Stimulated activated memory B cell treated with anti-CD40 and anti-IgM and Interleukin-4, amounts not matched to agents 10 μg/mL and 1 μg/mL and 100 μg/mL, for 72 hours (primary cell): ENCODE measurements around the gene DCTD.

Experiments used
- ATAC-seq: fragments of 150-1000 bp; cut with Tn5 transposase; 2 replicates; pipeline ENCODE4 v1.10.0; 2021
- H3K27ac Mint-ChIP-seq: one replicate; pipeline ENCODE4 v1.8.0; 2022; ENCODE audit warnings: mild to moderate bottlenecking, mixed read lengths
- H3K27me3 Mint-ChIP-seq: one replicate; pipeline ENCODE4 v1.8.0; 2022; ENCODE audit warnings: mixed read lengths
- H3K36me3 Mint-ChIP-seq: one replicate; pipeline ENCODE4 v1.8.0; 2022; ENCODE audit warnings: mixed read lengths
- H3K4me1 Mint-ChIP-seq: one replicate; pipeline ENCODE4 v1.8.0; 2022; ENCODE audit warnings: mixed read lengths
- H3K4me3 Mint-ChIP-seq: one replicate; pipeline ENCODE4 v1.8.0; 2022; ENCODE audit warnings: mild to moderate bottlenecking, moderate library complexity, mixed read lengths
- H3K9me3 Mint-ChIP-seq: one replicate; pipeline ENCODE4 v1.8.0; 2022; ENCODE audit warnings: mixed read lengths

DCTD gene

DNA sequence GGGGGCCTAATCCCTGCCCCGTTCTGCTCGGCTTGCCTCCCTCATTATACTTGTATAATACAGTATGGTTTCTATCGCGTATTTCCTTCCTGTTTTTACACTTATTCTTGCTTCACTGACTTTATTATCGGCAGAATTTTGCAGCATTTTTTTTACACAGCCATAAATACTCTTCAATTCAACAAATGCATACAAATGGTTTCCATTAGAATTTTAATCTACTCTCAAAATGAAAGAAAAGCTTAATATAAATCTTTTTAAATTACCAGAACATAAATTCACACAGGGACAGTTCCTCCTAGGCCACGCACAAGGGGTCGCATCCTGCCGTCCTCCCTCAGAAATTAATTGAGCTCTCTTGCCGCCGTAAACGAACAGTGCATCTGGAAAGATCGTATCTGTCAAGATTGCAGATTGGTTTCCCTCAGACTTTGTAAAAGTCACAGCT, 42.9 kb downstream of the DCTD start:
- H3K9me3 Mint-ChIP-seq = peaks cover 3% of the 10 kb centered on the region
- peaks cover 26% of the 10 kb centered on the region for H3K27me3 Mint-ChIP-seq
- H3K4me3 Mint-ChIP-seq = no peak overlapping the region
- peaks cover 17% of the 10 kb centered on the region for H3K4me1 Mint-ChIP-seq
- peaks cover 81% of the 10 kb centered on the region for H3K36me3 Mint-ChIP-seq
- no peak for ATAC-seq
- no peak overlapping the region for H3K27ac Mint-ChIP-seq

DNA sequence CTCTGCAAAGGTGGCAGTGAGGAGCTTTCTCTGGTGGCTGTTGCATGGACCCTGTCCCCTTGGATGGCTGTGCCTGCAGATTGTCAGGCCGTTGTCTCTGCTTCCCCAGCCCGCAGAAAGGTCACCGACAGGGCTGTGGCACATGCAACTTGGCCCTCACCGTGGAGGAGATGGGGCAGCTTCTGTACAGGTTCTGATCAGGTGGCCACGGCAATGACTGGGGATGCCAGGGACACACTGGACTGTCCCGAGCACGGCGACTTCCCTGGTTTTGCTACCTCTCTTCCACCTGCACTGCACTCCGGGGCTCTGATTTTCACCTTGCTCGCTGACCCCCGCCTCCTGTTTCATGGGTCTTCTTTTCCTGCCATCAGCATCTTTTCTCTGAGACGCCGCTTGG, 43.5 kb downstream of the DCTD start:
- ATAC-seq = no peak
- H3K9me3 Mint-ChIP-seq = peaks cover 3% of the 10 kb centered on the region
- no peak overlapping the region for H3K27ac Mint-ChIP-seq
- peaks cover 26% of the 10 kb centered on the region for H3K27me3 Mint-ChIP-seq
- H3K4me1 Mint-ChIP-seq = peaks cover 17% of the 10 kb centered on the region
- H3K36me3 Mint-ChIP-seq = peaks cover 86% of the 10 kb centered on the region
- no peak overlapping the region for H3K4me3 Mint-ChIP-seq

DNA sequence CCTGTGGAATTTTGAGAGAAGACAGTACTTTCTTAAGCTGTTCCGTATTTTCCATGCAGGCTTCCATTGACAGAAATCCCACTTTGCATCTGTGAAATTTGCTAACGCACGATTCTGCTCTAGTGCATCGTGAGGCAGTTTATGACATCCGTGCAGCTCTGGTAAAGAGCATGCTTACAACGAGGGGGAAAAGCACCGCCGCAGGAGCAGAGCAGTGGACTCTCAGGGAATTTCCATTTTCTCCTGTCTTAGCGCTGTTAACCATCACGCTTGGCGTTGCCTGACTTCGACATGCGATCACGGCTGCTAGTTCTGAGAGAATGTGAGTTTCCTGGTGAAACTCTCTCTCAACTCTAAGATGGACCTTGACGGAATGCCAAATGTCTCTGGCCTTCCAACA, 43.9 kb downstream of the DCTD start:
- Mint-ChIP-seq H3K36me3 (peaks cover 89% of the 10 kb centered on the region), H3K4me3 (no peak overlapping the region), H3K27ac (no peak overlapping the region), H3K27me3 (peaks cover 26% of the 10 kb centered on the region), H3K9me3 (peaks cover 3% of the 10 kb centered on the region), H3K4me1 (peaks cover 17% of the 10 kb centered on the region)
- no peak for ATAC-seq

DNA sequence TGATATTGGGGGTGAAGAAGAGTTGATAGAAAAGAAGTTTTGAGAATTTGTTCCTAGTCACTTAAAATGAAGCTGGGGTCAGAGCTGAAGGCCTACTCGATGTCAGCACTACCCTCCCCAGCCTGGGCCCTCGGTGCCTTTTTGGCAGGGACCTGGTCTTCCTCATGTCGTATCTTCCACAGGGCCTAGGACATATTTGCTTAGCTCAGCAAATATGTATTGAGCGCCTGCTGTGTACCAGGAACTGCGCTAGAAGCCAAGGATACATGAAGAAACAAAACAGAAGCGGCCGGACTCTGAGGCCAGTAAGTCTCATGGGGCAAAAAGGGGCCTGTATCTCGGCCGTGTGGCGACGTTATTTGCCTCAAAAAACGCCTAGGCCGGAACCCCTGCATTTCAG, 44.3 kb downstream of the DCTD start:
- no peak overlapping the region for H3K4me3 Mint-ChIP-seq
- peaks cover 86% of the 10 kb centered on the region for H3K36me3 Mint-ChIP-seq
- ATAC-seq = no peak
- no peak overlapping the region for H3K27ac Mint-ChIP-seq
- peaks cover 3% of the 10 kb centered on the region for H3K9me3 Mint-ChIP-seq
- peaks cover 17% of the 10 kb centered on the region for H3K4me1 Mint-ChIP-seq
- H3K27me3 Mint-ChIP-seq = peaks cover 26% of the 10 kb centered on the region

DNA sequence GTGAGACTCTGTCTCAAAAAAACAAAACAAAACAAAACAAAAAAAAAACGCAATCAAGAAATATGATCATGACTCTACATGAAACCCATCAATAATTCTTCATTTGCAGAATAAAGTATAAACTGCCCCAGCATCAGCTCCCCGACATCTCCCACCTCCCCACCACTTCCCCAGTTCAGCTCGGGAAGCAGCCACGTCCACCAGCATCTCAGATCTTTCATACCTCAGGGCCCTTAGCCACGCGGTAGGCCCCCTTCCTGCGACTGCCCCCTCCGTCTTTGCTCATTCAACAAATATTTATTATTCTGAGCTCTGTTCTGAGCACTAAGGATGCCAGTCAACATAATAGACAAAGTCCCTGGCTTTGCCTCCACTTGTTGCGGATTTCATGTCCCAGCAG, 45.6 kb downstream of the DCTD start:
- peaks cover 34% of the 10 kb centered on the region for H3K27me3 Mint-ChIP-seq
- H3K9me3 Mint-ChIP-seq = peaks cover 3% of the 10 kb centered on the region
- H3K27ac Mint-ChIP-seq = no peak overlapping the region
- H3K4me1 Mint-ChIP-seq = peaks cover 17% of the 10 kb centered on the region
- peaks cover 74% of the 10 kb centered on the region for H3K36me3 Mint-ChIP-seq
- ATAC-seq = no peak
- no peak overlapping the region for H3K4me3 Mint-ChIP-seq

DNA sequence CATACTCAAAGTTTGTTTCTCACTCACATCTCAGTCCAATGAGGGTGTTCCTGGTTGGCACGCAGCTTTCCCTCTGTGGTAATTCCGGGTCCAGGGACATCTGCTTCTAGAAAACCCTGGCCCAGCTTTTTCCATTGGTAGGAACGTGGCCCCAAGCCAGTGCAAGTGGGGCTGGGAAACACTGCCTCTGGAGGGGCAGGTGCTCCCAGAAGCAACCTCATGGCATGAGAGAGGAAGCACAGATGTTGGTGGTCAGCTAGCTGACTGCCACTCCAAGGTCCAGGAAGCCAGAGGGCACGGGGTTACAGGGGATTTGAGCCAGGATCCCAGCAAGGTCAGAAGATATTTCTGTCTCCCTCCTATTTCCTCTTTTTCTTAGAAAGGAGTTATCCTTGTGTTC, 47.5 kb downstream of the DCTD start:
- peaks cover 37% of the 10 kb centered on the region for H3K27me3 Mint-ChIP-seq
- no peak overlapping the region for H3K4me3 Mint-ChIP-seq
- no peak for ATAC-seq
- peaks cover 54% of the 10 kb centered on the region for H3K36me3 Mint-ChIP-seq
- H3K27ac Mint-ChIP-seq = no peak overlapping the region
- H3K9me3 Mint-ChIP-seq = peaks cover 3% of the 10 kb centered on the region
- H3K4me1 Mint-ChIP-seq = peaks cover 9% of the 10 kb centered on the region

DNA sequence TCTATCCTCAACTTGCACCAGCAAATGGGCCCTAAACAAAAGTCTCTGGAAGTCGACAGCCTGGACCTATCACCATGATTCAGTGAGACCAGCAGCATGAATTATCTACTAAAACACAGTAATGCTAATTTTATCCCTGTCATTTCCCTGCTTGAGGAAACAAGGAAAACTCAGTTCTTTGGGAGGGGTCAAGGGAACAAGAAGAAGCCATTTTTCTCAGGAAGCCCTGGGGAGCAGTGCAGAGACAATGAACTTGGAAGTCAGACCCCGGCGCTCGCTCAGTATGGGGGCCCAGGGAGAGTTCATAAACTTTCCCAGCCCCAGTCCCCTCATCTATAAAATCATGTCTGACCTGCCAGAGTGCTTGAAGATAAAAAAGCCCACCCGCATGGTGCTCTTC, 50.4 kb downstream of the DCTD start:
- Mint-ChIP-seq H3K27ac (no peak overlapping the region), H3K4me3 (no peak overlapping the region), H3K36me3 (peaks cover 26% of the 10 kb centered on the region), H3K9me3 (no peaks in the 10 kb centered on the region), H3K4me1 (no peaks in the 10 kb centered on the region), H3K27me3 (peaks cover 21% of the 10 kb centered on the region)
- ATAC-seq = no peak

DNA sequence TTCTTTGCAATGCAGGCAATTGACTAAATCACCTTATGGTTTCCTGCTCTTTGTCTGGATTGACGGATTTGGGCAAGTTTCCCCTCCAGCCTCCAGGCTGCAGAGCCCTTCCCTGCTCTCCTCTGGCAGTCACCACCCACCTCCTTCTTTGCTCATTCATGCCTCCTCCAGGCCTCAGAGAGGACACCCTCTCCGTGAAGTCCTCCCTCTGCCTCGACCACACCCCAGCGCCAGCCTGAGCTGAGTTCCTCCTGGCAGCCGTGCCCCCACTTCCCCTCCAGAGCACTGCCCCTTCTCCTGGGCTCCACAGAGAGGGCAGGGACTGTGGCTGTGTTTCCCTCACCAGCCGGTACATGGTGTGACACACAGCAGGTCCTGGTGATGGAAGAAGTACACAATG, 53.7 kb downstream of the DCTD start:
- Mint-ChIP-seq H3K36me3 (peaks cover 10% of the 10 kb centered on the region), H3K27ac (no peak overlapping the region), H3K4me1 (no peaks in the 10 kb centered on the region), H3K9me3 (peaks cover 6% of the 10 kb centered on the region), H3K4me3 (no peak overlapping the region), H3K27me3 (peaks cover 16% of the 10 kb centered on the region)
- ATAC-seq = no peak

DNA sequence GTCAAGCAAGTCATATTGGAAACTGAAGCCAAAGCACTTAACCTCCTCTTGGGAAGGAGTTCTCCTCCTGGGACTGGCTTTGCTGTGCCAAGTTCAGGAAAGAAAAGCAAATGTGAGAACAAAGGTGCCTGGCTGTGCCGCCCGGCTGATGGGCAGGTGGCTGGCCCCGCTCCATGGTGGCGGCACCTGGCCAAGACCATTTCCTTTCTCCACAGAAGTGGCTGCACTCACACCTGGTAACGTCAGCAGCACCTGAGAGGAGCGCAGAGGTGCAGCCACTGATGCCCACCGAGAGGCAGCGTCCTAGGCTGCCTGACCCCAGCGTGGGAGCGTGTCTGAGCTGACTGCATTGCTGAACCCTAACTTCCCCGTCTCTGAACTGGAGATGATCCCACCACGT, 54.3 kb downstream of the DCTD start:
- Mint-ChIP-seq H3K4me1 (no peaks in the 10 kb centered on the region), H3K27me3 (peaks cover 16% of the 10 kb centered on the region), H3K36me3 (peaks cover 15% of the 10 kb centered on the region), H3K9me3 (peaks cover 6% of the 10 kb centered on the region), H3K4me3 (no peak overlapping the region), H3K27ac (no peak overlapping the region)
- no peak for ATAC-seq

DNA sequence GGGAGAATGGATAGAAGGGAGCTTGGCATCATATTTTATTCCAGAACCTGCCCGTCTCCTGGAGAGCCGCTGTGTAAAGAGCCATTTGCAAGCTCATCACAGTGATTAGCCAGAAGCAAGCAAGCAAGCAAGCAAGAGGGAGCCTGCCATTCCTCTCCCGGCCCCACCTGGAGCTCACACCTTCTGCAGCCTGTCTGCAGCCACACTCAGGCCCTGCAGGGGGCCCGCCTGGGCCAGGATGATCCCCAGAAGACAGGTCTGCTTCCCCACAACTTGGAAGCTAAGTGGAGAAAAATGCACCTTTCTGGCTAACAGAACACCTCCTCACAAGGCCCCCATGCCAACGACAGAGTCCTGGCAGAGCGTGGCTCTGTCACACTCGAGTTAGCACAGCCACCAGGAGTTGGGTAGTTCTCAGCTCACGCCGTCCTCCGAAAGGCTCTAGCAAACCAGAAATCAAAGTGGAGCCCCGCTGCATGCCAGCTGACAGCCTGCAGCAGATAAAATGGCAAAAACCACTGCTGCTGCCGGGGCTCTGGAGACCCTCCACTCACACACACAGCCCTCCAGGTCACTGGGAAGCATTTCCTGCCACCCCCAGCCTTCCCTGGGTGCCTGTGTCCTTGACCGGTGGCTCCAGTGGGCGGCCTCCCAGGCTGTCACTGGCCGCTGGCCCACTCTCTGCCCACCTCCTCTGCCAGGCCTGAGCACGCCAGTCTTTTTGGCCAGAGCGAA, 54.9 kb downstream of the DCTD start:
- ATAC-seq = no peak
- Mint-ChIP-seq H3K36me3 (peaks cover 18% of the 10 kb centered on the region), H3K9me3 (peaks cover 6% of the 10 kb centered on the region), H3K4me3 (no peak overlapping the region), H3K4me1 (no peaks in the 10 kb centered on the region), H3K27me3 (peaks cover 15% of the 10 kb centered on the region), H3K27ac (no peak overlapping the region)

DNA sequence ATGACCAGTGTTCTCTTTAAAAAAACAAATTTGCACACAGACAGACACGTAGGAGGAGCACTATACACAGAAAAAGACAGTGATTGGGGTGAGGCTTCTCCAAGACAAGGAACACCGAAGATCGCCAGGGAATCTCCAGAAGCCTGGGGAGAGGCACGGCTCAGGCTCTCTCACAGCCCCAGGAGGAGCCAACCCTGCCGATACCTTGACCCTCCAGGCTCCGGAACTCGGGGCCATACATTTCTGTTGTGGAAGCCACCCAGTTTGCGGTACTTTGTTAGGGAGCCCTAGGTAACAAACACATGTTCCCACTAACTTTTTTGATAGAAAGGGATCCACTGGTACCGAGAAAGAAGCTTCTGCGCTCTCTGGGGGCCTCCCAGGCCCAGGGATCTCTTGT, 55.8 kb downstream of the DCTD start:
- Mint-ChIP-seq H3K27me3 (peaks cover 8% of the 10 kb centered on the region), H3K4me1 (no peaks in the 10 kb centered on the region), H3K9me3 (peaks cover 6% of the 10 kb centered on the region), H3K4me3 (no peak overlapping the region), H3K36me3 (peaks cover 23% of the 10 kb centered on the region), H3K27ac (no peak overlapping the region)
- no peak for ATAC-seq

DNA sequence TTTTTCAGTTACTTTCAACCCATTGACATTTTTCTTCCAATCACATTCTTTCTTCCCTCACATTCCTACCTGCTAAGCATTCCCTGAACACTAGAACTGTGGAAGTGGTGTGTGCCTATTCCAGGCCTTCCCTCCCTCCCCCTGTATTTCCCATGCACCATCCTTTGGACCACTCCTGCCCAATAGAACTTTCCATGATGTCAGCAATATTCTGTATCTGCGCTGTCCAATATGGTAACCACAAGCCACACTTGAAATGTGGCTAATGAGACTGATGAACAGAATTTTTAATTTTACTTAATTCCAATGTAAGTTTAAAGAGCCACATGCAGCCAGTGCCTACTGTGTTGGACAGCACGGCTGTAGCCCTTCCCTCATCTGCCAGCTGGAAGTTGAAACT, 57.5 kb downstream of the DCTD start:
- H3K4me1 Mint-ChIP-seq = no peaks in the 10 kb centered on the region
- ATAC-seq = no peak
- H3K36me3 Mint-ChIP-seq = peaks cover 29% of the 10 kb centered on the region
- H3K27me3 Mint-ChIP-seq = peaks cover 6% of the 10 kb centered on the region
- H3K4me3 Mint-ChIP-seq = no peak overlapping the region
- peaks cover 6% of the 10 kb centered on the region for H3K9me3 Mint-ChIP-seq
- no peak overlapping the region for H3K27ac Mint-ChIP-seq

DNA sequence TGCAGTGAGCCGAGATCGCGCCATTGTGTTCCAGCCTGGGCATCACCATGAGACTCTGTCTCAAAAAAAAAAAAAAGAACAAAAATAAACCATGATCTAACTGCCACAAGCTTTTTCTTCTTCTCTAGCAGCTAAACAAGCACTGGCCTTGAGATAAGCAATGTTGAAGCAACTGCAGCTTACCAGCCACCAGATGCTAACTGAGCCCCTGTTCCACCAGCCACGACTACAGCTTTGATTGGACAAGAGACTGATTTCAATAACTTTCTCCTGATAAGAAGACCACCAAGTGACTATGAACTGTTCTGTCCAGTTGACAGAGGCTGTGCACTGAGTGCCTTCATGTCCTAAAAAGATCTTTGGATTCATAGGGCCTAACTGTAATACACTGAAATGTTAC, 58.5 kb downstream of the DCTD start:
- H3K9me3 Mint-ChIP-seq = peaks cover 10% of the 10 kb centered on the region
- H3K27me3 Mint-ChIP-seq = no peaks in the 10 kb centered on the region
- H3K27ac Mint-ChIP-seq = no peak overlapping the region
- no peak for ATAC-seq
- no peak overlapping the region for H3K4me3 Mint-ChIP-seq
- no peaks in the 10 kb centered on the region for H3K4me1 Mint-ChIP-seq
- H3K36me3 Mint-ChIP-seq = peaks cover 29% of the 10 kb centered on the region

DNA sequence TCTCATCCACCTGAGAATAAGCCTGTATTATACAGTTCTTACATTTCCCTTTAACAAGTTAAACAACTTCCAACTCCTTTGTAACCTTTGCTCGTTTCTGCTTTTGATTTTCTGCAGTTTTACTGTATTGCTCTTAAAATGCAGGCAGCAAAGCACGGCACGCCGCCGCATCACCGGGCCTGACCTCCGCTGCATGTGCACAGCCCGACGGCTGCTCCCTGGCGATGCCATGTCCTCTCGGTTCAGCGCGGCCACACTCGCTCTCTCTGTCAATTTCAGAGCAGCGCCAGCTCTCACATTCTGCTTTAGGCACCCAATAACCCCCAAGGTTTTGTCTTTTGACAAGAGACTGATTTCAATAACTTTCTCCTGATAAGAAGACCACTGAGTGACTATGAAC, 60.3 kb downstream of the DCTD start:
- Mint-ChIP-seq H3K4me3 (no peak overlapping the region), H3K36me3 (peaks cover 29% of the 10 kb centered on the region), H3K9me3 (peaks cover 20% of the 10 kb centered on the region), H3K27me3 (no peaks in the 10 kb centered on the region), H3K4me1 (no peaks in the 10 kb centered on the region), H3K27ac (no peak overlapping the region)
- ATAC-seq = no peak

DNA sequence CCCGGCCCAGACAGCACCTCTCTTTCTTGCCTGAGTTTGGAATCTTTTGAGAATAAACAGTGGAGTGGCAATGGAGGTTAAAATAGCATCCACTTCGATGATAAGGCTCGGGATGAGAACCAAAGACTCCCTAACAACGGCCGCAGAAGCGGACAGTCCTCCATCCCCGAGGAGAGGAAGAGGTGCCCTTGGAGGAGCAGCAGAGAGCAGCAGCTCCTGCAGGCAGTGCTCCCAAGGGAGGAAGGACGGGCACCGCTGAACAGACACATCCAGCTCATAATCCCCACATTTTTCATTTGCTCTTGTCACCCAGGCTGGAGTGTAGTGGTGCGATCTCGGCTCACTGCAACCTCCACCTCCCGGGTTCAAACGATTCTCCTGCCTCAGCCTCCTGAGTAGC, 61.3 kb downstream of the DCTD start:
- H3K27ac Mint-ChIP-seq = no peak overlapping the region
- H3K36me3 Mint-ChIP-seq = peaks cover 26% of the 10 kb centered on the region
- no peak for ATAC-seq
- no peaks in the 10 kb centered on the region for H3K27me3 Mint-ChIP-seq
- H3K9me3 Mint-ChIP-seq = peaks cover 17% of the 10 kb centered on the region
- H3K4me1 Mint-ChIP-seq = no peaks in the 10 kb centered on the region
- no peak overlapping the region for H3K4me3 Mint-ChIP-seq

DNA sequence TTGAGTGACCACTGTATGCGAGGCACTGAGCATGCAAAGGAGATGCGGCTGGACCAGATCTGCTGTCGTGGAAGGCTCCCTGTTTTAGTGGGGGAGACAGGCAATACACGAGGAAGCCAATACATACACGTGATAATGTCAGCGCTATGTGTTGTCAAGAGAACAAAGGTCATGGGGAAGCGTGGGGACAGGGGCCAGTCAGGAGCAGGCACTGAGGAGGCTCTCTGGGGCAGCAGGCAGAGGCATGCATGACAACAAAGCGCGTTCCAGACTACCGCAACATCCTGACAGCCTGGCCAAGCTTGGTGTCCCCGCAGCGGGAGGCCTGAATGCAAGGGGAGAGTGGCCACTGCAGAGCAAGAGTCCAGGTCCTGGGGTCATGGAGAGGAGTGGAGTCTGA, 61.9 kb downstream of the DCTD start:
- Mint-ChIP-seq H3K27ac (no peak overlapping the region), H3K27me3 (no peaks in the 10 kb centered on the region), H3K4me1 (no peaks in the 10 kb centered on the region), H3K9me3 (peaks cover 16% of the 10 kb centered on the region), H3K36me3 (peaks cover 24% of the 10 kb centered on the region), H3K4me3 (no peak overlapping the region)
- ATAC-seq = no peak
